ENCODE measurements around the gene TH.

GRCh38 chr11:2192435-2192834 is 20.8 kb upstream of the TH start:
- TF ChIP-seq CTCF (IDR thresholded peaks at IDR 0.05; ENCODE audit: low read depth, low read length, poor library complexity, severe bottlenecking) (no peak), EZH2phosphoT487 (IDR thresholded peaks at IDR 0.05; ENCODE audit: borderline replicate concordance, low read length) (no peak)

Measured in DOHH2 (cell line).